Measurements from ENCODE around the gene TADA2B.
A peak's percentile ranks its signal among the peaks of the same experiment; 100 is the strongest.

TADA2B gene

DNA sequence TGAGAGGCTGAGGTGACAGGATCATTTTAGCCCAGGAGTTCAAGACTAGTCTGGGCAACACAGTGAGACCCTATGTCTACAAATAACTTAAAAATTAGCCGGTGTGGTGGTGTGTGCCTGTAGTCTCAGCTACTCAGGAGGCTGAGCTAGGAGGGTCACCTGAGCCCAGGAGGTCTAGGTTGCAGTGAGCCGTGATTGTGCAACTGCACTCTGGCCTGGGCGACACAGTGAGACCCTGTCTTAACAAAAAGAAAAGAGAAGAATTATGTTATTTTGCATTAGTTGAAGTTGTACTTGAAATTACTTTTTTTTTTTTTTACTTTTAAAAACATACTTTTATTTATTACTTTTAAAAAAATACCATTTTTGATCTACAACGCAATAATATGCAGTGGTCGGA is 21.8 kb upstream of the TADA2B start:
- TF ChIP-seq, protein P1, sequence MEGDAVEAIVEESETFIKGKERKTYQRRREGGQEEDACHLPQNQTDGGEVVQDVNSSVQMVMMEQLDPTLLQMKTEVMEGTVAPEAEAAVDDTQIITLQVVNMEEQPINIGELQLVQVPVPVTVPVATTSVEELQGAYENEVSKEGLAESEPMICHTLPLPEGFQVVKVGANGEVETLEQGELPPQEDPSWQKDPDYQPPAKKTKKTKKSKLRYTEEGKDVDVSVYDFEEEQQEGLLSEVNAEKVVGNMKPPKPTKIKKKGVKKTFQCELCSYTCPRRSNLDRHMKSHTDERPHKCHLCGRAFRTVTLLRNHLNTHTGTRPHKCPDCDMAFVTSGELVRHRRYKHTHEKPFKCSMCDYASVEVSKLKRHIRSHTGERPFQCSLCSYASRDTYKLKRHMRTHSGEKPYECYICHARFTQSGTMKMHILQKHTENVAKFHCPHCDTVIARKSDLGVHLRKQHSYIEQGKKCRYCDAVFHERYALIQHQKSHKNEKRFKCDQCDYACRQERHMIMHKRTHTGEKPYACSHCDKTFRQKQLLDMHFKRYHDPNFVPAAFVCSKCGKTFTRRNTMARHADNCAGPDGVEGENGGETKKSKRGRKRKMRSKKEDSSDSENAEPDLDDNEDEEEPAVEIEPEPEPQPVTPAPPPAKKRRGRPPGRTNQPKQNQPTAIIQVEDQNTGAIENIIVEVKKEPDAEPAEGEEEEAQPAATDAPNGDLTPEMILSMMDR (IDR thresholded peaks at IDR 0.05; ENCODE audit: low read depth, low read length) = no peak

DNA sequence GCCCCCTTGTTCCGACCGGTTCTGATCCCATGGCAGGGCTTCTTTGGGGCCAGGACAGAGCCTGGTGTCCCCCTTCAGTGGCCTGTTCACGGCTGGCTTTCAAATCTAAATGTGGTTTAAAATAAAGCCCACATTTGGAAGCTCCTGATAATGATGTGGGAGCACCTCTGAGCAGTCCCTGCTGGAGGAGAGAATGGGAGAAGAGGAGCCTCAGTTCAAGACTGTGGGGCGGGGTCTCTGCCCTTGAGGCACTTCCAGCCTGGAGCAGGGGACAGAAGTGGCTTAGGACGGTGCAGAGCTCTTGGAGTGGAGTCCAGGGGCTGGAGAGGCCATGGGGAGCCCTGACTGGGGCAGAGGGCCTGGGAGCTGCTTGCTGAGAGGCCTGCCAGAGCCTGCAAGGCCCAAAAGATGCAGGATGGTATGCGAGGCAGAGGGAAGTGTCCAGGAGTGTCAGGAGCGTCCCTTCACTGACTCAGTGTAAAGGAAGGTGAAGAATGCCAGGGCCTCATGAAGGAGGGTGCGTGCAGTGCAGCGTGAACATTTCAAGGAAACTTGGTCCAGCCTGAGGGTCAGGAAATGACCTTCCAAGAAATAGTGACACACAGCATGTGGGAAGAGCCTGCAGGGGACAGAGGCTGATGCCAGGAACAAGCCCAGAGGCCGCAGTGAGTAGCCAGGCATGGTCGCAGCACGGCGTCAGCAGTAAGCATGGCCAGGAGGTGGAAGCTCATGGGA is 21.1 kb upstream of the TADA2B start:
- H3K4me3 ChIP-seq (replicated peaks in 1 of 2; ENCODE audit: low read depth in 2 of 2, low read length in 2 of 2) = no peak overlapping the region
- TF ChIP-seq, protein P1 (IDR thresholded peaks at IDR 0.05; ENCODE audit: low read depth, low read length) = no peak
- DNase-seq (ENCODE audit: low read depth in 2 of 2) = peak; percentile 69 to 89

More for the DNA sequence above, 21.8 kb upstream of the TADA2B start:
- no peak for DNase-seq (ENCODE audit: low read depth in 2 of 2)
- H3K4me3 ChIP-seq (replicated peaks in 1 of 2; ENCODE audit: low read depth in 2 of 2, low read length in 2 of 2) = no peak overlapping the region

DNA sequence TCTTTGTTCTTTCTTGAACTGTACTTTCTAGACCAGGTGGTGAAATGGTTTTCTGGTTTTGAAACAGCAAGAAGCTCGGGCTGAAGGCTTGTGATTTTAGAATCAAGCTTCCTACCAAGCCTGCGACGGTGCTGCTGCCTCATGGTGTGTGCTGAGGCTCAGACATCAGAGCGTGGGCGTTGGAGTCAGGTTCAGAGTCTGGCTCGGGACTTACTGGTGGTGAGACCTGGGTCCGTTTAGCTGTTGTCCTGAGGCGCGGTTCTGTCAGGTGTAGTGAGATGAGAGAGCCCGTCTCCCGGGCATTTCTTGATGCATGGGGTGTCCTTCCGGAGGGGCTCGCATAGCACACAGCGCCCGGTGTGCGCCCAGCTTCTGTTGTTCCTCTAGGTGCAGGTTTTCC is 19.7 kb upstream of the TADA2B start:
- H3K4me3 ChIP-seq (replicated peaks in 1 of 2; ENCODE audit: low read depth in 2 of 2, low read length in 2 of 2) = no peak overlapping the region
- TF ChIP-seq, protein P1 (IDR thresholded peaks at IDR 0.05; ENCODE audit: low read depth, low read length) = no peak
- DNase-seq (ENCODE audit: low read depth in 2 of 2) = no peak

DNA sequence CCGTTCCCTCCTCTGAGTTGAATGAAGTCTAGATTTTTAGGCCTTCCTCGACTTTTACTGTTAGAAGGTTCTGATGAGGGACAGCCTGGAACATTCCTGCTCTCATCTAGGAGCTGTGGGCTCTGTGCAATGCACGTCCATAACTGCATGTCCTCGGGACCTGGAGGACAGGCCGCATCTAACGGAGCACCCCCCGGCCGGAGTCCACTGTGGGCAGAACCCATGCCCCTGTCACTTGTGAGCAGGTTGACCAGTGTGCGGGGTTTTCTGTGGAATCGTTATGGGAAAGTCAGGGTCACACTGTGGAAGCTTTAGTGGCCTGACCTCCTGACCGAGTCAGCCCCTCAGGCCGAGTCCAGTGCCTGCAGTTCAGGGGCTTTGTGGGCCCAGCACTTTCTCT is 19.3 kb upstream of the TADA2B start:
- TF ChIP-seq, protein P1 (IDR thresholded peaks at IDR 0.05; ENCODE audit: low read depth, low read length) = no peak
- no peak overlapping the region for H3K4me3 ChIP-seq (replicated peaks in 1 of 2; ENCODE audit: low read depth in 2 of 2, low read length in 2 of 2)
- DNase-seq (ENCODE audit: low read depth in 2 of 2) = no peak

DNA sequence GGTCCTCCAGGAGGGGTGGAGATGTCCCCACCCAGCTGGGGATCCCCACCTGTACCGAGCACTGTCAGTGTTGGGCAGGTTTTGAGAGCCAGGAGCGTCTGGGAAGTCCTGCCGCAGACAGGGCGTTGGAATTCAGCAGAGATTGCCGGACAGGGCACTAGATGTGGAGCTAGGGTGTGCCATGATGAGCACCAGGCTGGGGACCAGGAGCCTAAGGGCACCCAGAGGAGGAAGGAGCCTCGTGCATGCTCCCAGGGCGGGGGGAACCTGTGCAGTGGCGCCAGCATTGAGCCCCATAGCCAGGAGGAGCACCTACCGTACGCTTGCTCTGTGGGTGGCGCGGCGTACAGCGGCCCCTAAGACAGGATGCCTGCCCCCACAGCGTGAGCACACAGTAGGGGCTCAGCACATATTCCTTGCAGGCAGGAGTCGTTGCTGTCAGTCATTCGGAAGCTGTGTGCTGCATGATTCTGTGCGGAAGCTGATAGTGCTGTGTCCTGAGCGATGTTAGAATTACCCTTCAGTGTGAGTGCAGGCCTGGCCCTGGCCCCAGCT is 18.8 kb upstream of the TADA2B start:
- H3K4me3 ChIP-seq (replicated peaks in 1 of 2; ENCODE audit: low read depth in 2 of 2, low read length in 2 of 2) = no peak overlapping the region
- no peak for DNase-seq (ENCODE audit: low read depth in 2 of 2)
- TF ChIP-seq, protein P1 (IDR thresholded peaks at IDR 0.05; ENCODE audit: low read depth, low read length) = no peak

DNA sequence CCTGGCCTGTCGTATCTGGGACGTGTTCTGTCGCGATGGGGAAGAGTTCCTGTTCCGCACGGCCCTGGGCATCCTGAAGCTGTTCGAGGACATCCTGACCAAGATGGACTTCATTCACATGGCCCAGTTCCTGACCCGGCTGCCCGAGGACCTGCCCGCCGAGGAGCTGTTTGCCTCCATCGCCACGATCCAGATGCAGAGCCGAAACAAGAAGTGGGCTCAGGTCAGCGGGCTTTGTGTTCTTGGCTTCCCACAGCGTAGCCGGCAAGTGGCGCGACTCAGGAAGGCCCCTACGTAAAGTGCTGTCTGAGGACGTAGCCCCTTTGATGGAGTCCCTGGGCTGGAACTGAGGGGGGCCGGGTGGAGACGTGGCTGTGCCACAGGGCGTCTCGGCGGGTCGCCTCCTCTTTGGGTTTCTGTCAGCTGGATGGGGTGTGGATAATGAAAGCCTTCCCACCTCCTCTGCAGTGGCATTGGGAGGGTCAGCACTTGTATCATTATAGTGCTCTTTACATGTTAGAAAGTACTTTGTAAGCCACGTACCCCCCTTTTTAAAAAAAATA is 18.1 kb upstream of the TADA2B start:
- DNase-seq (ENCODE audit: low read depth in 2 of 2) = no peak
- TF ChIP-seq, protein P1 (IDR thresholded peaks at IDR 0.05; ENCODE audit: low read depth, low read length) = no peak
- no peak overlapping the region for H3K4me3 ChIP-seq (replicated peaks in 1 of 2; ENCODE audit: low read depth in 2 of 2, low read length in 2 of 2)
